Liver (tissue), 9 donors: ENCODE data around the gene RAB11FIP5. TPM values are rescaled to one million over a fixed set of nuclear protein-coding genes. Genes with fewer than 3 reads are reported as not detected.

Source experiments
- DNase-seq: peaks from one replicate; pipeline ENCODE4 v3.0.0-alpha.2; 2017; ENCODE audit warnings: low spot score
- H3K27ac ChIP-seq, 2 donors: one replicate each; pipeline ENCODE4 v1.7.0; 2013; ENCODE audit warnings: inconsistent platforms in 2 of 2, low read length in 2 of 2, control low read depth in 1 of 2, low read depth in 1 of 2, mild to moderate bottlenecking in 1 of 2
- H3K27me3 ChIP-seq, 4 donors: one replicate each; pipeline versions ENCODE4 v1.6.1 to v1.7.0; 2013; ENCODE audit warnings: low read length in 3 of 4, inconsistent platforms in 1 of 4, mild to moderate bottlenecking in 1 of 4, moderate library complexity in 1 of 4; ENCODE audit not compliant: control insufficient read depth in 4 of 4, insufficient read depth in 4 of 4
- H3K36me3 ChIP-seq, 4 donors: one replicate each; pipeline versions ENCODE4 v1.6.1 to v1.7.0; 2013; ENCODE audit warnings: low read length in 3 of 4, mild to moderate bottlenecking in 3 of 4, low read depth in 1 of 4, moderate library complexity in 1 of 4; ENCODE audit not compliant: control insufficient read depth in 4 of 4, insufficient read depth in 3 of 4
- H3K4me1 ChIP-seq, 4 donors: one replicate each; pipeline versions ENCODE4 v1.6.1 to v1.7.0; 2013; ENCODE audit warnings: low read length in 3 of 4, mild to moderate bottlenecking in 3 of 4, moderate library complexity in 1 of 4; ENCODE audit not compliant: control insufficient read depth in 4 of 4, insufficient read depth in 4 of 4
- H3K4me3 ChIP-seq, 3 donors: one replicate each; pipeline versions ENCODE4 v1.6.1 to v1.7.0; 2013; ENCODE audit warnings: low read length in 3 of 3, control low read depth in 1 of 3, low read depth in 1 of 3, mild to moderate bottlenecking in 1 of 3
- H3K9ac ChIP-seq, 2 donors: one replicate each; pipeline ENCODE4 v1.7.0; 2013; ENCODE audit warnings: low read length in 2 of 2, mild to moderate bottlenecking in 2 of 2, moderate library complexity in 2 of 2, control low read depth in 1 of 2, low read depth in 1 of 2
- H3K9me3 ChIP-seq, 4 donors: one replicate each; pipeline versions ENCODE4 v1.6.1 to v1.7.0; 2013; ENCODE audit warnings: low read length in 3 of 4; ENCODE audit not compliant: control insufficient read depth in 4 of 4
- CTCF ChIP-seq: fragments of 150-350 bp; IDR thresholded peaks from 2 replicates; pipeline ENCODE4 v1.5.1; 2017; ENCODE audit warnings: improper control_type of control experiment, low read depth, low read length; ENCODE audit not compliant: missing input control
- FOXA1 ChIP-seq: IDR thresholded peaks from 2 replicates; pipeline ENCODE4 v1.6.1; 2016; ENCODE audit warnings: antibody characterized with exemption
- FOXA2 ChIP-seq: IDR thresholded peaks from 2 replicates; pipeline ENCODE4 v1.6.1; 2016; ENCODE audit warnings: antibody characterized with exemption
- HNF4G ChIP-seq: IDR thresholded peaks from 2 replicates; pipeline ENCODE4 v1.6.1; 2016; ENCODE audit warnings: antibody characterized with exemption
- MAX ChIP-seq: IDR thresholded peaks from 2 replicates; pipeline ENCODE4 v1.6.1; 2016; ENCODE audit warnings: antibody characterized with exemption
- RAD21 ChIP-seq, 2 donors: IDR thresholded peaks; 2 replicates each; pipeline ENCODE4 v1.6.1; 2016; ENCODE audit warnings: antibody characterized with exemption in 2 of 2, mild to moderate bottlenecking in 2 of 2
- RXRA ChIP-seq, 2 donors: IDR thresholded peaks; 2 replicates each; pipeline ENCODE4 v1.6.1; 2017 to 2018; ENCODE audit warnings: antibody characterized with exemption in 2 of 2, mild to moderate bottlenecking in 1 of 2
- TAF1 ChIP-seq: conservative IDR thresholded peaks from 2 replicates; pipeline ENCODE4 v1.6.1; 2016; ENCODE audit warnings: antibody characterized with exemption, mild to moderate bottlenecking
- YY1 ChIP-seq: IDR thresholded peaks from 2 replicates; pipeline ENCODE4 v1.6.1; 2016; ENCODE audit warnings: antibody characterized with exemption, mild to moderate bottlenecking
- ZBTB33 ChIP-seq: IDR thresholded peaks from 2 replicates; pipeline ENCODE4 v1.6.1; 2016; ENCODE audit warnings: antibody characterized with exemption
- whole genome bisulfite sequencing: extraction: QIAGEN DNeasy Blood & Tissue Kit; methylation state at CpG from one replicate; pipeline ENCODE4 v1.1.7; 2013; 5-methylcytosine and 5-hydroxymethylcytosine counted together
- polyA plus RNA-seq, 2 donors: library from polyadenylated mRNA; stranded (reverse) in 1 of 2; unstranded in 1 of 2; fragments of 200-250 nt in 1 of 2; fragments of >200 nt in 1 of 2; fragmentation: Nextera tagmentation in 1 of 2; extraction: Ambion mirVana in 1 of 2; gene quantifications; one replicate each; pipeline versions ENCODE4 v1.2.1 to v1.2.3, GENCODE V29; 2013 to 2015
- total RNA-seq, 2 donors: library from RNA; depleted of rRNA; stranded (reverse); fragments of >200 nt; gene quantifications; one replicate each; pipeline ENCODE4 v1.2.3, GENCODE V29; 2014
- TF ChIP-seq, protein P1 (sequence below): IDR thresholded peaks from 2 replicates; pipeline ENCODE4 v1.6.1; 2016; ENCODE audit warnings: antibody characterized with exemption
- TF ChIP-seq, protein P2 (sequence below): IDR thresholded peaks from 2 replicates; pipeline ENCODE4 v1.6.1; 2016; ENCODE audit warnings: antibody characterized with exemption, mild to moderate bottlenecking
- donor health status: healthy.
- donor health status: healthy.
- donor health status: healthy.
- donor health status: healthy.
- donor health status: healthy.

Gene RAB11FIP5
- total and polyA plus RNA-seq, 4 donors, result 2.8 to 8.1 (median 5.4) TPM

DNA sequence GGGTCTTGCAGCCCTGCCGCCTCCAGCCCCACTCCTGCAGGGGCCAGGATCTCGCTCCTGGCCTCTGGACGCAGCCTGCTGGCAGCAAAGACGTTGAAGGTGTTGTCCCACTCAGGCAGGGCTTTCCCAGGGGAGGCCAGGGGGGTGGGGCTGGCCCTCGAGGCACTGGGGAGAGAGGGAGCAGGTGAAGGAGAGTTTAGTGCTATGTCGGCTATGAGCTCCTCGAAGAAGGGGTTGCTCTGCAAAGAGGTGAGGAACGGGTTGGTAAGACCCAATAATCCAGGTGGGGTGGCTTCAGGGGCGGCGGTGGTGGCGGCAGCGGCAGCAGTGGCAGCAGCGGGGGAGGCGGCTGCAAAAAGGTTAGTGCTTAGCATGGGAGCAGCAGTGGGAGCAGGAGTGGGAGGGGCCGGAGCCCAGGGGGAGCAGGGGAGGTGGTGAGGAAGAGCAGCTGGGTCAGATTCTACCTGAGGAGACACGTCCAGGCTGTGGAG lies 31.5 kb downstream of the RAB11FIP5 start:
- no peaks in the 10 kb centered on the region for H3K9me3 ChIP-seq
- H3K4me3 ChIP-seq, result no peak overlapping the region
- H3K9ac ChIP-seq, result no peak overlapping the region
- 92% methylated on average over 16 of the region's 16 CpGs for WGBS
- DNase-seq, result no peak
- H3K27ac ChIP-seq, result no peak overlapping the region
- TF ChIP-seq HNF4G, result no peak
- TF ChIP-seq ZBTB33, result no peak
- H3K27me3 ChIP-seq, result no peaks in the 10 kb centered on the region
- peaks cover 0 to 7% (median 2%) of the 10 kb centered on the region in 4 donors for H3K4me1 ChIP-seq
- H3K36me3 ChIP-seq, result peaks cover 0 to 1% (median 0%) of the 10 kb centered on the region in 4 donors

DNA sequence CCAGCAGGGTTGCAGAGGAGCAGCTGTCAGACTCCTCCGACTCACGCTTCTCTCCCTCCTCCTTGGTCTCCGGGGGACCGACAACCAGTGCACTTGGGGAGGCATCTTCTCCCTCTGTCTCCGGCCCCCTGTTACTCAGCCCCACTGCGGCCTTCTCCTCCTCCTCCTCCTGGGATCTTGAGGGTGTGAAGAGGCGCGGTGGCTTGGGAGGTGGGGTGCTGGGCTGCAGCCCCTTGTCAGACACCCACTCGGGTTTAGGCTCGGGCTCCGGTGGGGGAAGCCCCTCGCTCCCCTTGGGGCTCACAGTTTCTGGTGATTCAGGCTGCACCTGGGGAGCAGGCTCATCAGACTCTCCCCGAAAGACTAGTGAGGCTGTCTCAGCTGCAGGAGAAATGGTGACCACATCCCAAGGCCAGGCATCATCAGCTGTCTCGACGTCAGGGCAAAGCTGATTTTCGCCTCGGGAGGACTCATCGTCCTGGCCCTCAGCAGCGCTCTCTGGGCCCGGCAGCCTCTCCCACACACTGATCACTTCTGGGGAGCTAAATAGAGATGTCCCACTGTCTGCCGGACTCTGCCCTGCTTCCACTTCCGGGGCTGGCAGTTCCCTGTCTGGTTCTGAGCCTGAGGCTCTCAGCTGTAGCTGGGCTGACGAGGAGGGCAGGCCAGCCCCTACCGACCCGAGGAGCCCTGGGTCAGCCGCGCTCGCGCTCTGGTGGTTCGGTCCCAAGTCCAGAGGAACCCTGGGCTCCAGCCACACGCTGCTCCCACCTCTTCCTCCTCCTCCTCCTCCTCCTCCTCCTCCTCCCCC lies 32.2 kb downstream of the RAB11FIP5 start:
- DNase-seq, result no peak
- no peak for TF ChIP-seq FOXA2
- TF ChIP-seq ZBTB33, result no peak
- no peak for TF ChIP-seq YY1
- TF ChIP-seq HNF4G, result no peak
- no peak for TF ChIP-seq FOXA1
- TF ChIP-seq RAD21 (IDR thresholded peaks at IDR 0.05), result no peak
- no peak for TF ChIP-seq MAX
- TF ChIP-seq, protein P1, sequence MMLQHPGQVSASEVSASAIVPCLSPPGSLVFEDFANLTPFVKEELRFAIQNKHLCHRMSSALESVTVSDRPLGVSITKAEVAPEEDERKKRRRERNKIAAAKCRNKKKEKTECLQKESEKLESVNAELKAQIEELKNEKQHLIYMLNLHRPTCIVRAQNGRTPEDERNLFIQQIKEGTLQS, result no peak
- TF ChIP-seq RXRA (IDR thresholded peaks at IDR 0.05), result no peak
- TF ChIP-seq TAF1, result no peak
- TF ChIP-seq CTCF, result no peak
- TF ChIP-seq, protein P2, sequence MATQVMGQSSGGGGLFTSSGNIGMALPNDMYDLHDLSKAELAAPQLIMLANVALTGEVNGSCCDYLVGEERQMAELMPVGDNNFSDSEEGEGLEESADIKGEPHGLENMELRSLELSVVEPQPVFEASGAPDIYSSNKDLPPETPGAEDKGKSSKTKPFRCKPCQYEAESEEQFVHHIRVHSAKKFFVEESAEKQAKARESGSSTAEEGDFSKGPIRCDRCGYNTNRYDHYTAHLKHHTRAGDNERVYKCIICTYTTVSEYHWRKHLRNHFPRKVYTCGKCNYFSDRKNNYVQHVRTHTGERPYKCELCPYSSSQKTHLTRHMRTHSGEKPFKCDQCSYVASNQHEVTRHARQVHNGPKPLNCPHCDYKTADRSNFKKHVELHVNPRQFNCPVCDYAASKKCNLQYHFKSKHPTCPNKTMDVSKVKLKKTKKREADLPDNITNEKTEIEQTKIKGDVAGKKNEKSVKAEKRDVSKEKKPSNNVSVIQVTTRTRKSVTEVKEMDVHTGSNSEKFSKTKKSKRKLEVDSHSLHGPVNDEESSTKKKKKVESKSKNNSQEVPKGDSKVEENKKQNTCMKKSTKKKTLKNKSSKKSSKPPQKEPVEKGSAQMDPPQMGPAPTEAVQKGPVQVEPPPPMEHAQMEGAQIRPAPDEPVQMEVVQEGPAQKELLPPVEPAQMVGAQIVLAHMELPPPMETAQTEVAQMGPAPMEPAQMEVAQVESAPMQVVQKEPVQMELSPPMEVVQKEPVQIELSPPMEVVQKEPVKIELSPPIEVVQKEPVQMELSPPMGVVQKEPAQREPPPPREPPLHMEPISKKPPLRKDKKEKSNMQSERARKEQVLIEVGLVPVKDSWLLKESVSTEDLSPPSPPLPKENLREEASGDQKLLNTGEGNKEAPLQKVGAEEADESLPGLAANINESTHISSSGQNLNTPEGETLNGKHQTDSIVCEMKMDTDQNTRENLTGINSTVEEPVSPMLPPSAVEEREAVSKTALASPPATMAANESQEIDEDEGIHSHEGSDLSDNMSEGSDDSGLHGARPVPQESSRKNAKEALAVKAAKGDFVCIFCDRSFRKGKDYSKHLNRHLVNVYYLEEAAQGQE, result no peak
- WGBS, result 86% methylated on average over 31 of the region's 31 CpGs
- no peak overlapping the region for H3K4me3 ChIP-seq
- no peak overlapping the region for H3K9ac ChIP-seq
- H3K27me3 ChIP-seq, result no peaks in the 10 kb centered on the region
- peaks cover 0 to 1% (median 0%) of the 10 kb centered on the region in 4 donors for H3K36me3 ChIP-seq
- H3K27ac ChIP-seq, result no peak overlapping the region
- peaks cover 0 to 7% (median 2%) of the 10 kb centered on the region in 4 donors for H3K4me1 ChIP-seq
- no peaks in the 10 kb centered on the region for H3K9me3 ChIP-seq
